Measurements from ENCODE around the gene FGF14. TPM values are rescaled to one million over a fixed set of nuclear protein-coding genes. Genes with fewer than 3 reads are reported as not detected.

Gene FGF14
- total and polyA plus RNA-seq, 5 experiments from 2014 or later: not detected

GRCh38 chr13:102227741-102228140 lies 174.1 kb downstream of the FGF14 start:
- POLR2A ChIA-PET: no interaction called here
- ATAC-seq: no peak
- H3K36me3 Mint-ChIP-seq: no peaks in the 10 kb centered on the region

GRCh38 chr13:102226591-102226990 lies 175.3 kb downstream of the FGF14 start:
- H3K9me3 Mint-ChIP-seq: peaks cover 0 to 4% (median 0%) of the 10 kb centered on the region in 9 donors
- H3K36me3 Mint-ChIP-seq: no peaks in the 10 kb centered on the region
- peaks cover 2 to 14% (median 4%) of the 10 kb centered on the region in 5 donors for H3K27me3 Mint-ChIP-seq
- no peaks in the 10 kb centered on the region for H3K4me1 Mint-ChIP-seq
- no peak for ATAC-seq
- no peak overlapping the region for H3K4me3 Mint-ChIP-seq
- POLR2A ChIA-PET: no interaction called here
- no peak overlapping the region for H3K27ac Mint-ChIP-seq
- no peak for DNase-seq

More at GRCh38 chr13:102227741-102228140, 174.1 kb downstream of the FGF14 start:
- Mint-ChIP-seq H3K4me3 (no peak overlapping the region), H3K27me3 (peaks cover 2 to 14% (median 4%) of the 10 kb centered on the region in 5 donors), H3K9me3 (peaks cover 0 to 4% (median 0%) of the 10 kb centered on the region in 9 donors), H3K27ac (no peak overlapping the region), H3K4me1 (no peaks in the 10 kb centered on the region)
- DNase-seq: no peak

- Mint-ChIP-seq H3K4me1 (no peaks in the 10 kb centered on the region), H3K9me3 (peaks cover 0 to 4% (median 0%) of the 10 kb centered on the region in 9 donors), H3K27ac (no peak overlapping the region), H3K36me3 (no peaks in the 10 kb centered on the region), H3K27me3 (peaks cover 2 to 14% (median 4%) of the 10 kb centered on the region in 5 donors), H3K4me3 (no peak overlapping the region)
- POLR2A ChIA-PET: no interaction called here
- no peak for ATAC-seq
- DNase-seq: no peak
Observed at GRCh38 chr13:102225892-102226291, 176.0 kb downstream of the FGF14 start.

- no peak overlapping the region for H3K27ac Mint-ChIP-seq
- no peak for DNase-seq
- no peaks in the 10 kb centered on the region for H3K36me3 Mint-ChIP-seq
- POLR2A ChIA-PET: no interaction called here
- no peak overlapping the region for H3K4me3 Mint-ChIP-seq
- H3K9me3 Mint-ChIP-seq: peaks cover 0 to 3% (median 0%) of the 10 kb centered on the region in 9 donors
- H3K4me1 Mint-ChIP-seq: no peaks in the 10 kb centered on the region
- ATAC-seq: no peak
- peaks cover 0 to 16% (median 10%) of the 10 kb centered on the region in 5 donors for H3K27me3 Mint-ChIP-seq
Observed at GRCh38 chr13:102220681-102221228, 181.1 kb downstream of the FGF14 start.

GRCh38 chr13:102214956-102215355 lies 186.9 kb downstream of the FGF14 start:
- Mint-ChIP-seq H3K4me3 (no peak overlapping the region), H3K27ac (no peak overlapping the region), H3K36me3 (no peaks in the 10 kb centered on the region), H3K27me3 (peaks cover 3 to 22% (median 6%) of the 10 kb centered on the region in 5 donors), H3K4me1 (no peaks in the 10 kb centered on the region), H3K9me3 (peaks cover 0 to 2% (median 0%) of the 10 kb centered on the region in 9 donors)
- no peak for ATAC-seq
- POLR2A ChIA-PET: no interaction called here
- no peak for DNase-seq

- peaks cover 2 to 22% (median 10%) of the 10 kb centered on the region in 5 donors for H3K27me3 Mint-ChIP-seq
- H3K27ac Mint-ChIP-seq: no peak overlapping the region
- H3K36me3 Mint-ChIP-seq: no peaks in the 10 kb centered on the region
- ATAC-seq (no peak), DNase-seq (no peak)
- no peaks in the 10 kb centered on the region for H3K4me1 Mint-ChIP-seq
- no peak overlapping the region for H3K4me3 Mint-ChIP-seq
- no peaks in the 10 kb centered on the region for H3K9me3 Mint-ChIP-seq
- POLR2A ChIA-PET: no interaction called here
Observed at GRCh38 chr13:102212729-102213128, 189.1 kb downstream of the FGF14 start.

- no peak overlapping the region for H3K27ac Mint-ChIP-seq
- H3K4me1 Mint-ChIP-seq: no peaks in the 10 kb centered on the region
Observed at GRCh38 chr13:102208347-102208746, 193.5 kb downstream of the FGF14 start.

GRCh38 chr13:102207680-102208342 lies 194.0 kb downstream of the FGF14 start:
- POLR2A ChIA-PET: no interaction called here
- H3K27ac Mint-ChIP-seq: no peak overlapping the region
- DNase-seq (no peak), ATAC-seq (no peak)
- no peaks in the 10 kb centered on the region for H3K36me3 Mint-ChIP-seq
- no peaks in the 10 kb centered on the region for H3K4me1 Mint-ChIP-seq
- H3K4me3 Mint-ChIP-seq: no peak overlapping the region
- H3K27me3 Mint-ChIP-seq: peaks cover 0 to 4% (median 0%) of the 10 kb centered on the region in 5 donors
- H3K9me3 Mint-ChIP-seq: no peaks in the 10 kb centered on the region

More at GRCh38 chr13:102208347-102208746, 193.5 kb downstream of the FGF14 start:
- POLR2A ChIA-PET: no interaction called here
- Mint-ChIP-seq H3K9me3 (no peaks in the 10 kb centered on the region), H3K36me3 (no peaks in the 10 kb centered on the region), H3K27me3 (peaks cover 0 to 4% (median 0%) of the 10 kb centered on the region in 5 donors), H3K4me3 (no peak overlapping the region)
- DNase-seq: no peak
- no peak for ATAC-seq

GRCh38 chr13:102203718-102204117 lies 198.1 kb downstream of the FGF14 start:
- Mint-ChIP-seq H3K36me3 (no peaks in the 10 kb centered on the region), H3K4me1 (no peaks in the 10 kb centered on the region), H3K4me3 (no peak overlapping the region), H3K27me3 (peaks cover 0 to 6% (median 1%) of the 10 kb centered on the region in 5 donors), H3K27ac (no peak overlapping the region), H3K9me3 (peaks cover 0 to 4% (median 0%) of the 10 kb centered on the region in 9 donors)
- no peak for ATAC-seq
- DNase-seq: no peak
- POLR2A ChIA-PET: no interaction called here

GRCh38 chr13:102198418-102199311 lies 203.2 kb downstream of the FGF14 start:
- POLR2A ChIA-PET: no interaction called here
- H3K4me3 Mint-ChIP-seq: no peak overlapping the region
- ATAC-seq (no peak), DNase-seq (no peak)
- H3K4me1 Mint-ChIP-seq: no peaks in the 10 kb centered on the region
- peaks cover 0 to 4% (median 0%) of the 10 kb centered on the region in 9 donors for H3K9me3 Mint-ChIP-seq
- H3K27me3 Mint-ChIP-seq: peaks cover 0 to 6% (median 1%) of the 10 kb centered on the region in 5 donors
- H3K27ac Mint-ChIP-seq: no peak overlapping the region
- no peaks in the 10 kb centered on the region for H3K36me3 Mint-ChIP-seq

GRCh38 chr13:102197193-102197592 lies 204.7 kb downstream of the FGF14 start:
- POLR2A ChIA-PET: no interaction called here
- DNase-seq (no peak), ATAC-seq (no peak)
- Mint-ChIP-seq H3K9me3 (peaks cover 0 to 5% (median 0%) of the 10 kb centered on the region in 9 donors), H3K27me3 (peaks cover 0 to 12% (median 9%) of the 10 kb centered on the region in 5 donors), H3K27ac (no peak overlapping the region), H3K4me3 (no peak overlapping the region), H3K4me1 (no peaks in the 10 kb centered on the region), H3K36me3 (no peaks in the 10 kb centered on the region)

GRCh38 chr13:102195566-102196462 lies 206.0 kb downstream of the FGF14 start:
- Mint-ChIP-seq H3K36me3 (no peaks in the 10 kb centered on the region), H3K4me3 (no peak overlapping the region), H3K27ac (no peak overlapping the region), H3K4me1 (no peaks in the 10 kb centered on the region), H3K9me3 (peaks cover 0 to 5% (median 0%) of the 10 kb centered on the region in 9 donors), H3K27me3 (peaks cover 2 to 12% (median 12%) of the 10 kb centered on the region in 5 donors)
- POLR2A ChIA-PET: no interaction called here
- no peak for DNase-seq
- ATAC-seq: no peak
